Aorta (tissue), 5 donors: ENCODE data around the gene C17orf100. TPM values are rescaled to one million over a fixed set of nuclear protein-coding genes. Genes with fewer than 3 reads are reported as not detected.
"Not testable (repeated sequence)": the region's sequence is repeated elsewhere in the genome, so short reads cannot be mapped to it uniquely, and the experiment has no call there.

Experiments used
- ATAC-seq: fragments of 200-7000 bp; cut with Tn5 transposase; one replicate; pipeline ENCODE4 v1.9.1; 2022; ENCODE audit warnings: moderate library complexity; ENCODE audit not compliant: low FRiP score
- DNase-seq, 2 donors: peaks; one replicate each; pipeline ENCODE4 v3.0.0-alpha.2; 2020
- H3K27ac ChIP-seq, 2 donors: one replicate each; pipeline ENCODE4 v1.5.1; 2013; ENCODE audit warnings: low read length in 2 of 2, mild to moderate bottlenecking in 2 of 2, moderate library complexity in 2 of 2, control low read depth in 1 of 2, inconsistent platforms in 1 of 2, low read depth in 1 of 2
- H3K27me3 ChIP-seq, 2 donors: one replicate each; pipeline ENCODE4 v1.6.1; 2013; ENCODE audit warnings: control low read depth in 1 of 2, low read length in 1 of 2, mild to moderate bottlenecking in 1 of 2, moderate library complexity in 1 of 2; ENCODE audit not compliant: insufficient read depth in 2 of 2, control insufficient read depth in 1 of 2
- H3K36me3 ChIP-seq, 2 donors: one replicate each; pipeline ENCODE4 v1.6.1; 2013; ENCODE audit warnings: control low read depth in 1 of 2, low read length in 1 of 2, mild to moderate bottlenecking in 1 of 2; ENCODE audit not compliant: insufficient read depth in 2 of 2, control insufficient read depth in 1 of 2
- H3K4me1 ChIP-seq, 2 donors: one replicate each; pipeline ENCODE4 v1.6.1; 2013; ENCODE audit warnings: low read length in 2 of 2, control low read depth in 1 of 2, mild to moderate bottlenecking in 1 of 2, moderate library complexity in 1 of 2; ENCODE audit not compliant: insufficient read depth in 2 of 2, control insufficient read depth in 1 of 2
- H3K4me3 ChIP-seq, 2 donors: one replicate each; pipeline ENCODE4 v1.5.1; 2013; ENCODE audit warnings: low read length in 2 of 2, control low read depth in 1 of 2, mild to moderate bottlenecking in 1 of 2
- H3K9me3 ChIP-seq: one replicate; pipeline ENCODE4 v1.6.1; 2013; ENCODE audit warnings: mild to moderate bottlenecking, low read length; ENCODE audit not compliant: control insufficient read depth
- WGBS, 2 donors: extraction: QIAGEN DNeasy Blood & Tissue Kit; methylation state at CpG; one replicate each; pipeline ENCODE4 v1.1.7; 2013; 5-methylcytosine and 5-hydroxymethylcytosine counted together
- intact Hi-C, 2 donors: fragments of 100-400 bp; cut with DNase I; formaldehyde crosslinking; loops; one replicate each; pipeline versions ENCODE4 v1.14.2 to v1.15.0; 2022
- polyA plus RNA-seq, 2 donors: library from polyadenylated mRNA; stranded (reverse); fragments of 200-250 nt; gene quantifications; one replicate each; pipeline ENCODE4 v1.2.3, GENCODE V29; 2013
- total RNA-seq, 2 donors: library from RNA; stranded (reverse); fragmentation: NEBNext Ultra II Directional; extraction: Animal tissue kit (Norgen Biotek cat#: 25700); gene quantifications; one replicate each; pipeline ENCODE4 v1.2.1, GENCODE V29; 2021
- donor health status: healthy with polysubstance abuse.
- donor health status: Bipolar disorder and iron deficiency.
- donor health status: DM: no; HTN: no; CAD: no.
- donor health status: DM: no; HTN: no; CAD: no.
- donor health status: DM: yes; HTN: yes; CAD: no.

C17orf100 gene
- total and polyA plus RNA-seq, 4 donors = 1.0 to 1.5 (median 1.3) TPM

GRCh38 chr17:6660805-6661463, 9.4 kb downstream of the C17orf100 start:
- no peaks in the 10 kb centered on the region for H3K27me3 ChIP-seq
- no peaks in the 10 kb centered on the region for H3K36me3 ChIP-seq
- 52 to 54% methylated on average over 11 of the region's 11 CpGs for WGBS, 2 donors
- ATAC-seq (no peak), DNase-seq (no peak)
- H3K4me1 ChIP-seq = no peaks in the 10 kb centered on the region
- no peak overlapping the region for H3K4me3 ChIP-seq
- H3K27ac ChIP-seq = no peak overlapping the region
- intact Hi-C loops = loop anchor here (10.0 kb wide), 2 partner anchors 184 to 344 kb away; no protein-coding TSS in a partner anchor
- no peaks in the 10 kb centered on the region for H3K9me3 ChIP-seq

GRCh38 chr17:6661464-6661848, 9.9 kb downstream of the C17orf100 start:
- no peak overlapping the region for H3K4me3 ChIP-seq
- intact Hi-C loops = loop anchor here (10.0 kb wide), 2 partner anchors 183 to 343 kb away; no protein-coding TSS in a partner anchor
- H3K36me3 ChIP-seq = no peaks in the 10 kb centered on the region
- DNase-seq (no peak), ATAC-seq (no peak)
- H3K4me1 ChIP-seq = no peaks in the 10 kb centered on the region
- WGBS, 2 donors = 74 to 80% methylated on average over 2 of the region's 2 CpGs
- no peaks in the 10 kb centered on the region for H3K27me3 ChIP-seq
- H3K27ac ChIP-seq = no peak overlapping the region
- no peaks in the 10 kb centered on the region for H3K9me3 ChIP-seq

- H3K27ac ChIP-seq, ATAC-seq, H3K27me3 ChIP-seq, H3K4me1 ChIP-seq, H3K36me3 ChIP-seq, H3K9me3 ChIP-seq, DNase-seq, H3K4me3 ChIP-seq: not testable (repeated sequence)
- intact Hi-C loops = loop anchor here (10.0 kb wide), 2 partner anchors 182 to 342 kb away; no protein-coding TSS in a partner anchor
- WGBS, 2 donors = 90 to 92% methylated on average over 14 of the region's 14 CpGs
Measured at GRCh38 chr17:6663200-6663599, 11.6 kb downstream of the C17orf100 start.

GRCh38 chr17:6666077-6666521, 14.5 kb downstream of the C17orf100 start:
- intact Hi-C loops = loop anchor here (10.0 kb wide), 2 partner anchors 179 to 339 kb away; no protein-coding TSS in a partner anchor
- H3K27ac ChIP-seq = no peak overlapping the region
- peak; percentile 87 for ATAC-seq
- WGBS, 2 donors = 14 to 16% methylated on average over 9 of the region's 9 CpGs
- no peaks in the 10 kb centered on the region for H3K4me1 ChIP-seq
- H3K27me3 ChIP-seq = no peaks in the 10 kb centered on the region
- no peaks in the 10 kb centered on the region for H3K9me3 ChIP-seq
- H3K36me3 ChIP-seq = no peaks in the 10 kb centered on the region
- DNase-seq = peak; percentile 72 to 82
- H3K4me3 ChIP-seq = no peak overlapping the region

DNA sequence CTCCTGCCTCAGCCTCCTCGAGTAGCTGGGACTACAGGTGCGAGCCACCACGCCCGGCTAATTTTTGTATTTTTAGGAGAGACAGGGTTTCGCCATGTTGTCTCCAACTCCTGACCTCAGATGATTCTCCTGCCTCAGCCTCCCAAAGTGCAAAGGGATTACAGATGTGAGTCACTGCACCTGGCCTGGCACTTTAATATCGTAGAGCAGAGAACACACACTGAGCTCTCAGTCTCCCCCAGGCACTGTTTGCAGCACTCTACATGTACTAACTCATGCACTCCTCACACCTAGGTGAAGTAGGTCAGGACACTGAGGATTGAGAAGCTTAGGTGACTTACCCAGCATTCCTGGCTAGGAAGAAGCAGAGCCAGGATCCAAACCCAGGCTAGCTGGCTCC, 15.0 kb downstream of the C17orf100 start:
- Histone ChIP-seq H3K9me3 (no peaks in the 10 kb centered on the region), H3K4me3 (no peak overlapping the region), H3K4me1 (no peaks in the 10 kb centered on the region), H3K27me3 (no peaks in the 10 kb centered on the region), H3K36me3 (no peaks in the 10 kb centered on the region), H3K27ac (no peak overlapping the region)
- 89 to 94% methylated on average over 6 of the region's 6 CpGs for WGBS, 2 donors
- intact Hi-C loops = loop anchor here (10.0 kb wide), 2 partner anchors 178 to 338 kb away; no protein-coding TSS in a partner anchor
- ATAC-seq (no peak), DNase-seq (no peak)

DNA sequence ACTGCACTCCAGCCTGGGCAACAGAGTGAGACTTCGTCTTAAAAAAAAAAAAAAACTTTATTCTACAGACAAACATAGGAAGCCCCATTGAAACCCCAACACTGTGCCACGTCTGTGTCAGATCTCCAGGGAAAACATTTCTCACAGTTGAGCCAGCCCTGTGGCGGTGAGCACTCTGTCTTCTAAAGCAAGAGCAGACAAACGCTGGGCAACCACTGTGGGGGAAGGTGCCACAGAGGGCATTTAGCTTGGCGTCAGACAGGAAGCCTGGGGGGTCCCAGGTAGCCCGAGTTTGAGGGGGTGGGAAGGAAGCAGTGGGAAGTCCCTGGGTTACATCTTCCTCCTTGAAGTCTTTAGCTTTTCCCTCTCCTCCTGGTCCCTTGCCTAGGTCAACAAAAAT, 16.0 kb downstream of the C17orf100 start:
- no peaks in the 10 kb centered on the region for H3K4me1 ChIP-seq
- no peaks in the 10 kb centered on the region for H3K27me3 ChIP-seq
- intact Hi-C loops = loop anchor here (10.0 kb wide), 2 partner anchors 177 to 337 kb away; no protein-coding TSS in a partner anchor
- ATAC-seq (no peak), DNase-seq (no peak)
- no peaks in the 10 kb centered on the region for H3K9me3 ChIP-seq
- H3K4me3 ChIP-seq = no peak overlapping the region
- H3K27ac ChIP-seq = no peak overlapping the region
- H3K36me3 ChIP-seq = no peaks in the 10 kb centered on the region
- WGBS, 2 donors = 26 to 37% methylated on average over 6 of the region's 6 CpGs

GRCh38 chr17:6668219-6668618, 16.7 kb downstream of the C17orf100 start:
- DNase-seq = no peak

DNA sequence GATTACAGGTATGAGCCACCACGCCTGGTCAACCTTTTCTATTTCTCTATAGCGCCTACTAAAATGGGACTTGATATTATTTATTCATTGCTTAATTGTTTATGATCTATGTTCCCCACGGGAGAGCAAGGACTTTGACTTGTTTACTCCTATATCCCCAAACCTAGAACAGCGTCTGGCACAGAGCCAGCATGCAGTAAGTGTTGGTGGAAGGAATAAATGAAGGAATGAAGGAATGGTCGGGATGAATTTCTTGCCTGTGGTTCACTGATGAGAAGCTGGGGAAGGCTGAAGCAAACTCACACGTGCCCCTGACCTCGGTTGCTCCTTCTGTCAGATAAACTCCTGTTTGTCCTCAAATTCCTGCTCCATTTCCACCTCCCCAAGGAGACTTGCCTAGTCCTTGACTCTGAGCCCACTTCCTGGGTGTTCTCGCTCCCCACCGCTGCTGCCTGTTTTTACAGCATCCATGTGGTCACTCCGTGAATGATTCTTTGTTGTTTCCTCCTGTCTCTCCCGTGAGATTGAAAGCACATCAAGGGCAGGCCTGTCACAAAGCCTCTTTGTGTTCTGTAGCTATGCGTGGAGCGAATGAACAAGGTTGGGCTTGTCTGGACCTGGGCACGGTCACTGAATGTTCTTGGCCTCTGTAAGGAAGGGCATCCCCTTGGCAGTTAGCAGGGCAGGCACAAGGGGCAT, 17.3 kb downstream of the C17orf100 start:
- no peaks in the 10 kb centered on the region for H3K36me3 ChIP-seq
- no peaks in the 10 kb centered on the region for H3K27me3 ChIP-seq
- ATAC-seq (no peak), DNase-seq (no peak)
- no peak overlapping the region for H3K27ac ChIP-seq
- no peak overlapping the region for H3K4me3 ChIP-seq
- H3K4me1 ChIP-seq = no peaks in the 10 kb centered on the region
- intact Hi-C loops = loop anchor here (10.0 kb wide), 2 partner anchors 176 to 336 kb away; no protein-coding TSS in a partner anchor
- WGBS, 2 donors = 55 to 59% methylated on average over 14 of the region's 14 CpGs
- no peaks in the 10 kb centered on the region for H3K9me3 ChIP-seq

More at GRCh38 chr17:6668219-6668618, 16.7 kb downstream of the C17orf100 start:
- Histone ChIP-seq H3K9me3 (no peaks in the 10 kb centered on the region), H3K4me1 (no peaks in the 10 kb centered on the region), H3K4me3 (no peak overlapping the region), H3K36me3 (no peaks in the 10 kb centered on the region), H3K27me3 (no peaks in the 10 kb centered on the region), H3K27ac (no peak overlapping the region)
- ATAC-seq = no peak
- intact Hi-C loops = loop anchor here (10.0 kb wide), 2 partner anchors 177 to 337 kb away; no protein-coding TSS in a partner anchor
- 66 to 74% methylated on average over 17 of the region's 17 CpGs for WGBS, 2 donors
